GM23248 (cell line): ENCODE data around the gene SEMA3C.

ENCODE experiments used
- EZH2 ChIP-seq: fragments of 200-600 bp; sonication (generic); IDR thresholded peaks from 2 replicates; pipeline ENCODE4 v1.6.1; 2018; ENCODE audit warnings: antibody characterized with exemption, mild to moderate bottlenecking; ENCODE audit not compliant: insufficient read depth, poor library complexity, severe bottlenecking
- EZH2phosphoT487 ChIP-seq: fragments of 200-600 bp; sonication (generic); IDR thresholded peaks from 2 replicates; pipeline ENCODE4 v1.6.1; 2018; ENCODE audit warnings: antibody characterized with exemption, moderate library complexity, mild to moderate bottlenecking, low read depth; ENCODE audit not compliant: insufficient read depth

DNA sequence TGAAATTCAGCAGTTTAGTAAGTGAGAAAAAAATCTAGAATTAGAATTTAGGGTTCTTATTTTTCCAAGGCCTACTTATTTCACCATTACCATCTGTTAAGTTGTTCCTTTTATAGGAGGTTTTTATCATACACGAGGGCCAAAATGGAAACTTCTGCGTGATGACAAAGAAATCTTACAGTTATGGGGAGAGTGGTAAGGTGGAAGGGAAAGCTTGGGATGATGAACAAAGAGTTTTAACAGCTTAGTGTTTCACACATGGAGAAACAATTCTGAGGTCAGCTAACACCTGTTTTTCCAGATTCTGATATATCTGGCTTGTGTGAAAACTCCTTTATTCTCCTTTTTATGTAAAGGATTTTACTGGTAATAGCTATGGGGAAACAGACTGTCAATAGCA, 49.8 kb upstream of the SEMA3C start:
- TF ChIP-seq EZH2 (no peak), EZH2phosphoT487 (no peak)
